Right cardiac atrium (tissue), 5 donors: ENCODE measurements around the gene TOP3A. TPM values are rescaled to one million over a fixed set of nuclear protein-coding genes. Genes with fewer than 3 reads are reported as not detected.
A peak's percentile ranks its signal among the peaks of the same experiment; 100 is the strongest.

ENCODE experiments used
- ATAC-seq, 2 donors: fragments of 200-7000 bp; cut with Tn5 transposase; one replicate each; pipeline versions ENCODE4 v1.8.0 to v1.9.1; 2020; ENCODE audit warnings: moderate library complexity in 2 of 2, mild to moderate bottlenecking in 1 of 2
- DNase-seq, 3 donors: peaks; one replicate each; pipeline ENCODE4 v3.0.0-alpha.2; 2020
- H3K27ac ChIP-seq: one replicate; pipeline ENCODE4 v1.5.1; 2013; ENCODE audit warnings: mild to moderate bottlenecking, low read length, control low read depth, moderate library complexity
- H3K27me3 ChIP-seq: one replicate; pipeline ENCODE4 v1.6.1; 2013; ENCODE audit not compliant: control insufficient read depth, insufficient read depth
- H3K4me1 ChIP-seq: one replicate; pipeline ENCODE4 v1.6.1; 2013; ENCODE audit warnings: low read length; ENCODE audit not compliant: control insufficient read depth, insufficient read depth
- H3K4me3 ChIP-seq: one replicate; pipeline ENCODE4 v1.5.1; 2013; ENCODE audit warnings: low read length, control low read depth
- H3K9me3 ChIP-seq: one replicate; pipeline ENCODE4 v1.6.1; 2013; ENCODE audit warnings: low read length; ENCODE audit not compliant: control insufficient read depth
- WGBS: extraction: QIAGEN DNeasy Blood & Tissue Kit; methylation state at CpG from one replicate; pipeline ENCODE4 v1.1.7; 2013; 5-methylcytosine and 5-hydroxymethylcytosine counted together
- intact Hi-C, 4 donors: fragments of 100-400 bp; cut with DNase I; formaldehyde crosslinking; loops; one replicate each; pipeline versions ENCODE4 v1.11.0 to v1.14.0; 2022 to 2023
- long read RNA-seq, 4 donors: library from polyadenylated mRNA; unstranded; transcript quantifications; one replicate each; pipeline ENCODE4 v2.0.0, GENCODE V29; 2020 to 2021
- polyA plus RNA-seq: library from polyadenylated mRNA; stranded (reverse); fragments of 200-250 nt; gene quantifications from one replicate; pipeline ENCODE4 v1.2.3, GENCODE V29; 2013
- total RNA-seq, 4 donors: library from RNA; stranded (reverse); fragmentation: NEBNext Ultra II Directional; extraction: Animal tissue kit (Norgen Biotek cat#: 25700); gene quantifications; one replicate each; pipeline ENCODE4 v1.2.1, GENCODE V29; 2021
- donor health status: healthy with polysubstance abuse.
- donor health status: DM: no; HTN: yes; CAD: no.
- donor health status: DM: no; HTN: no; CAD: no.
- donor health status: DM: no; HTN: yes; CAD: no; lungs with severe emphysema.
- donor health status: DM: yes; HTN: yes; CAD: no.

The TOP3A gene
- total RNA-seq (10 to 100 TPM; 10.6 to 14.9 (median 12.7) TPM), polyA plus RNA-seq (8.9 TPM)
- long read RNA-seq, donor 1, full-length matches to known transcripts = 2 of 7 reads
- long read RNA-seq, donor 1, partial matches to known transcripts = 2 of 7 reads
- long read RNA-seq, donor 1, other reads (novel, unspliced or antisense) = 3 of 7 reads
- long read RNA-seq, donor 2, full-length matches to known transcripts = 1 of 3 reads
- long read RNA-seq, donor 2, partial matches to known transcripts = 2 of 3 reads
- long read RNA-seq, donor 2, other reads (novel, unspliced or antisense) = 0 of 3 reads
- long read RNA-seq, donor 3, full-length matches to known transcripts = 22 of 41 reads
- long read RNA-seq, donor 3, partial matches to known transcripts = 13 of 41 reads
- long read RNA-seq, donor 3, other reads (novel, unspliced or antisense) = 6 of 41 reads
- long read RNA-seq, donor 4, full-length matches to known transcripts = 1 of 1 reads
- long read RNA-seq, donor 4, partial matches to known transcripts = 0 of 1 reads
- long read RNA-seq, donor 4, other reads (novel, unspliced or antisense) = 0 of 1 reads

DNA sequence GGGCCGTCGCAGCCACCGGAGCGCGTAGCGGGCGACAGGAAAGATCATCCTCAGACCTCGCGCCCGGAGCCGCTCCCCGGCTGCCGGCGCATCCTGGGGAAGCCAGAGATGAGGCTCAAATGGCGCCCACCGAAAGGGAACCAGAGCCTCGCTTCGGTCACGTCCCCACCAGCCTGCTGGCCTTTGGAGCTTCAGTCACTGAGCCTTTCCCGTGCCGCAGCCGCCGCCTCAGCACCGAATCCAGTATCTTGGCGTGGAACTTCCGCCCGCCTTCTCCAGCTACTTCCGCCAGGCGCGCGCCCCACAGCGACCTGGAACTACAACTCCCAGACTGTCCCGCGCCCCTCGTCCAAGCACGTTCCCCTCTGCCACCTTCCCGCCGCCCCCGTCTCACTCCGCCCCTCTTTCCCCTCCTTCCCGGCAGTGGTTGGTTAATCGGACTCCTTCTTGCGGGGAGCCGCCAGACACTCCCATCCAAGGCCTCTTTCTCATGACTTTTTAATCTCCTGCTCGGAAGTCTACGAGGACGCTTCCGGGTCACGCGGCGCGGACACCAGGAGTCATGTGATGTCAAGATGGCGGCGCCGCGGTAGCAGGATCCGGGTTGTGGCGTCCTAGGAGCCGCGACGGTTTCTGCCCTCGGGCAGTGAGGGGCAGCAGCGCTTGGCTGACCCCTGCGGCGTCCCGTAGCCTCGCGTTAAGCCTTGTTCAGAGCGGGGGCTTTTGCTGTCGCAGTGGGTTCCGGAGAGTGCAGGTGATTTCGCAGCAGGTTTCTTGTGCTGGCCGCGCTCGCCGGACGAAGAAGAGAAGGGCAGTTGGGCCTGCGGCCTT is at the start of gene TOP3A, which contains the start of gene SMCR8:
Gene TOP3A (minus strand): TSS at position 264 of the 831 bp plus-strand sequence. CDS start 216 bp downstream, at position 48.
Gene SMCR8 (plus strand): TSS at position 563 of the 831 bp plus-strand sequence. CDS start 497 bp downstream, outside the sequence.
- ATAC-seq = peak; percentile 99
- intact Hi-C loops = loop anchor here in 1 of 4 donors (10.0 kb wide), 1 partner anchor 100 kb away; no protein-coding TSS in a partner anchor
- H3K4me3 ChIP-seq = peak within 1 kb of the TSS; percentile 73
- WGBS = under 1% methylated on average over 78 of the region's 78 CpGs
- H3K9me3 ChIP-seq = no peaks in the 10 kb centered on the region
- DNase-seq = peak; percentile 98 to 99 (median 99)
- H3K4me1 ChIP-seq = peaks cover 14% of the 10 kb centered on the region
- H3K27me3 ChIP-seq = no peaks in the 10 kb centered on the region
- H3K27ac ChIP-seq = peak within 1 kb of the TSS; percentile 91

GRCh38 chr17:18364166-18364565 is 49.4 kb upstream of the TOP3A start:
- no peaks in the 10 kb centered on the region for H3K4me1 ChIP-seq
- H3K4me3 ChIP-seq = no peak overlapping the region
- no peak for DNase-seq
- intact Hi-C loops = no loop called here
- no peak overlapping the region for H3K27ac ChIP-seq
- no peak for ATAC-seq
- WGBS = 90% methylated on average over 6 of the region's 6 CpGs
- H3K9me3 ChIP-seq = no peaks in the 10 kb centered on the region
- H3K27me3 ChIP-seq = no peaks in the 10 kb centered on the region

DNA sequence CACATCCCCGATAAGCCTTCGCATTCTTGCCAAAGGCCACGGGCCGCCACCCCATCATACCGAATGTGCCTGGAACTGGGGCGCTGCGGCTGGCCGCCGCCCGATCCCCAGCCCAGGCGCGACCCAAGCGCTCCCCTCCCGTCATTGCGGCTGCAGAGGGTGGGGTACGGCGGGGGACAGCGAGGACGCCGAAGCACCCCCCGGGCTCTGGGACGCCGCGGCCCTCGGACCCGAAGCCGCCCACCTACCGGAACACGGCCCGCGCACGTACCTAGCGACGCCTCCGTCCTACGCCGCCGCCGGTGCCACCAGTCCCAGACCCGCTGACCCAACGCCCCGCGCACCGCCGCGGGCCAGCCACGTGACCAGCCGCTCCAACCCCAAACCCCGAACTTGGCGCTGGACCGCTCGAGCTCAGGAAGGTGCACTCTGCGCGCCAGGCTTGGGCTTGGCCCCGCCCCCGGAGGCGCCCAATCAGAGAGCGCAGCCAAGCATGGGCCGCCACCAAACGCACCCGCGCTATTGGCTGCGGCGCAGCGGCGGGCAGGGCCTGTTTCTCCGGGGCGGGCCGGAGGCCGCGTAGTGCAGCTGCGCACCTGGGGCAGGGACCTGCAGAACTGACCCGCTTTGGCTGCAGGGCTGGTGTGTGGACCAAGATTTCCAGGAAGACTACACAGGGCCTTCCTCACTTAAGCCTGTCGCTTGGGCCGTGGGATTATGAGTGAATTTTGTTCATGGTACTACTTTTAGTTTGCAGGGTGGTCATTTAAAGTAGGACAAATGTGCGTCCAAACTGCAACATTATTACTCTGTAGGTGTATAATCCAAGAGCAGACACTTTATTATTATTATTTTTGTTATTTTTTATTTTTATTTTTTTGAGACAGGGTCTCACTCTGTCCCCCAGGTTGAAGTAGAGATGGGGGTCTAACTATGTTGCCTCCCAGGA is 48.6 kb upstream of the TOP3A start, which contains the start of gene SHMT1:
Gene SHMT1 (minus strand): TSS at position 450 of the 949 bp plus-strand sequence. CDS start 7,569 bp downstream, outside the sequence.
- peak within 1 kb of the TSS; percentile 46 for H3K27ac ChIP-seq
- H3K4me3 ChIP-seq = peak within 1 kb of the TSS; percentile 70
- H3K4me1 ChIP-seq = no peaks in the 10 kb centered on the region
- H3K27me3 ChIP-seq = no peaks in the 10 kb centered on the region
- intact Hi-C loops = no loop called here
- H3K9me3 ChIP-seq = no peaks in the 10 kb centered on the region
- peak; percentile 100 for ATAC-seq
- under 1% methylated on average over 76 of the region's 76 CpGs for WGBS
- peak; percentile 94 to 98 (median 98) for DNase-seq

GRCh38 chr17:18362698-18363100 is 47.9 kb upstream of the TOP3A start:
- H3K9me3 ChIP-seq = no peaks in the 10 kb centered on the region
- H3K4me1 ChIP-seq = no peaks in the 10 kb centered on the region
- H3K27me3 ChIP-seq = no peaks in the 10 kb centered on the region
- DNase-seq (peak; percentile 76 to 88 (median 84)), ATAC-seq (peak; percentile 6 to 45)
- WGBS = 5% methylated on average over 14 of the region's 14 CpGs
- H3K4me3 ChIP-seq = peak overlapping the region; percentile 70
- intact Hi-C loops = no loop called here
- H3K27ac ChIP-seq = peak overlapping the region; percentile 46

DNA sequence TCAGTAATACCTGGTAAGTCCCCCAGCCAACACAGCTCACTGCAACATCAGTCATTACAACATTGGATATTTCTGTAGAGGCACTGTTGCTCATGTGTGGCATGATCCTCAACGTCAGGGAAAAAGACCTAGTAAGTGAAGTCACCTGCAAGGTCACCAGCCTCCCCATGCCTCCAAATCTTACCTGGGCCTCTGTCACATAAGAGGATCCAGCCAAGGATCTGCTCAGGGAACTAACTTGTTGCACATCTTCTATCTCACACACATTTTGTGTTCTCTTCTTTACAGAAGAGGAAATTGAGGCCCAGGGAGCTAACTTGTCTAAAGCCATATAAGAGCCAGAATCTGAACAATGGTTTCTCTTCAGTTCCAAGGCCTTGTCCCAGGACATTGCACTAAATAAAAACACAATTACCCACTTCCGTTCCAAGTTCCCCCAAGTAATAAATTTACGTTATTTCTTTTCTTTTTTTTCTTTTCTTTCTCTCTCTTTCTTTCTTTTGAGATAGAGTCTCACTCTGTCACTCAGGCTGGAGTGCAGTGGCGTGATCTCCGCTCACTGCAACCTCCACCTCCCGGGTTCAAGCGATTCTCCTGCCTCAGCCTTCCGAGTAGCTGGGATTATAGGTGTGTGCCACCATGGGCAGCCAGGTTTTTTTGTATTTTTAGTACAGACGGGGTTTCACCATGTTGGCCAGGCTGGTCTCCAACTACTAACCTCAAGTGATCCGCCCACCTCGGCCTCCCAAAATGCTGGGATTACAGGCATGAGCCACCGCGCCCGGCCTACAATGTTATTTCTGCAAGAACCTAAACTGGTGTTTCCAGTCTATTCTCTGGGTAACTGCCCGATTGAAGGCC is 47.3 kb upstream of the TOP3A start:
- H3K27me3 ChIP-seq = no peaks in the 10 kb centered on the region
- no peaks in the 10 kb centered on the region for H3K9me3 ChIP-seq
- ATAC-seq = no peak
- no peak for DNase-seq
- intact Hi-C loops = no loop called here
- peak overlapping the region; percentile 70 for H3K4me3 ChIP-seq
- no peaks in the 10 kb centered on the region for H3K4me1 ChIP-seq
- H3K27ac ChIP-seq = peak overlapping the region; percentile 48
- WGBS = 59% methylated on average over 15 of the region's 15 CpGs

GRCh38 chr17:18360518-18360917 is 45.7 kb upstream of the TOP3A start:
- ATAC-seq (no peak), DNase-seq (no peak)
- H3K9me3 ChIP-seq = no peaks in the 10 kb centered on the region
- H3K4me3 ChIP-seq = no peak overlapping the region
- no peaks in the 10 kb centered on the region for H3K4me1 ChIP-seq
- H3K27ac ChIP-seq = no peak overlapping the region
- no peaks in the 10 kb centered on the region for H3K27me3 ChIP-seq
- 89% methylated on average over 8 of the region's 8 CpGs for WGBS
- intact Hi-C loops = no loop called here

DNA sequence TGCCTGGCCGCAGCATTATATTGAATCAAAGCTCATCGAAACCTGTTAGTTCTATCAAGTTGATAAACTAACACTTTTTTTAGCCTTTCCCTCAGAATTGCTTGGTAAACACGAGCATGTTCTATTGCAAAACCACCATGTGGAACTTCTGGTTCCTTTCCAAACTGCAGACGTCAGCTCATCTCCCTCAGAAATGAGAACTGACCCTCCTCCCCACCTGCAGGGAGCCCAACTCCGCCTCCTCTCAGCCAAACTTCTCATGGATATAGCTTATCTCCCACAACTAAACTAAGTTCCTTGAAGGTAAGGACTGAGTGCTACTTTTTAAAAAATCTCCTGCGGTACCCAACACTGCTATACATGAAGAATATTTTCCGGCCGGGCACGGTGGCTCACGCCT is 41.8 kb upstream of the TOP3A start:
- ATAC-seq = peak; percentile 31 to 69
- intact Hi-C loops = no loop called here
- WGBS = 83% methylated on average over 10 of the region's 10 CpGs
- H3K4me1 ChIP-seq = no peaks in the 10 kb centered on the region
- no peaks in the 10 kb centered on the region for H3K27me3 ChIP-seq
- H3K4me3 ChIP-seq = no peak overlapping the region
- no peak overlapping the region for H3K27ac ChIP-seq
- H3K9me3 ChIP-seq = no peaks in the 10 kb centered on the region
- no peak for DNase-seq

- intact Hi-C loops = no loop called here
Measured at GRCh38 chr17:18353541-18353940, 38.7 kb upstream of the TOP3A start.

DNA sequence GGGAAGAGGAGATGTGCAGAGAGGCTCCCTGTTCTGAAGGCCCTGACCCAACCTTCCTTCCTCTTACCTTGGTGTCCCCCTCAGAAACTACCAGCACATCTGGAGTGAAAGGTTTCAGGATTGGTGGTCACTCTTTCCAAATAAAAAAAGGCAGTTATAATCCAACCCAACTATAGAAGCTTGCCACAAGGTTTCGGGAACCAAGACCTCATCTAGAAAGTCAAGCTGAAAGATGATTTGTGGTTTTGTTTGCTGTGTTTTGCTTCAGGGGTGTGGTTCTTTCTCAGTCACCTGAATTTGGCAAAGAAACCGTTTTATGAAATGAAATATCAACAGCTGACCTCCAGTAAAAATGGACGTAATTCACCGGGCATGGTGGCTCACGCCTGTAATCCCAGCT is 29.2 kb upstream of the TOP3A start:
- Histone ChIP-seq H3K9me3 (no peaks in the 10 kb centered on the region), H3K27me3 (no peaks in the 10 kb centered on the region), H3K4me1 (no peaks in the 10 kb centered on the region), H3K27ac (no peak overlapping the region), H3K4me3 (no peak overlapping the region)
- intact Hi-C loops = no loop called here
- ATAC-seq (no peak), DNase-seq (no peak)
- WGBS = 94% methylated on average over 5 of the region's 5 CpGs

More at GRCh38 chr17:18353541-18353940, 38.7 kb upstream of the TOP3A start:
- H3K9me3 ChIP-seq = no peaks in the 10 kb centered on the region
- DNase-seq (no peak), ATAC-seq (no peak)
- H3K27ac ChIP-seq = no peak overlapping the region
- no peaks in the 10 kb centered on the region for H3K4me1 ChIP-seq
- 94% methylated on average over 6 of the region's 6 CpGs for WGBS
- no peaks in the 10 kb centered on the region for H3K27me3 ChIP-seq
- no peak overlapping the region for H3K4me3 ChIP-seq
